Activated naive CD8-positive, alpha-beta T cell treated with anti-CD3 and anti-CD28 coated beads, Interleukin-2, amount 10 ng/mL, durations not matched to agents 7 days and 5 days (primary cell): ENCODE results near the gene CD2AP. TPM values are rescaled to one million over a fixed set of nuclear protein-coding genes. Genes with fewer than 3 reads are reported as not detected.

Experiments
- ATAC-seq: fragments of 150-1000 bp; cut with Tn5 transposase; one replicate; pipeline ENCODE4 v1.10.0; 2021; ENCODE audit warnings: low read depth, moderate library complexity
- POLR2A ChIA-PET: fragments of 350-600 bp; sonication (Branson Sonifier 250); formaldehyde crosslinking; loops from one replicate; lab custom pipeline; 2021; ENCODE audit warnings: antibody characterized with exemption; lab: Charles Lee
- DNase-seq: peaks from one replicate; pipeline ENCODE4 v3.0.0; 2021
- H3K27ac Mint-ChIP-seq: one replicate; pipeline ENCODE4 v1.8.0; 2022; ENCODE audit warnings: mild to moderate bottlenecking, mixed read lengths
- H3K27me3 Mint-ChIP-seq: one replicate; pipeline ENCODE4 v1.8.0; 2022; ENCODE audit warnings: mild to moderate bottlenecking, moderate library complexity, mixed read lengths
- H3K36me3 Mint-ChIP-seq: one replicate; pipeline ENCODE4 v1.8.0; 2021; ENCODE audit warnings: mild to moderate bottlenecking, mixed read lengths
- H3K4me1 Mint-ChIP-seq: one replicate; pipeline ENCODE4 v1.8.0; 2021; ENCODE audit warnings: mixed read lengths
- H3K4me3 Mint-ChIP-seq: one replicate; pipeline ENCODE4 v1.8.0; 2022; ENCODE audit warnings: mild to moderate bottlenecking, moderate library complexity, mixed read lengths
- H3K9me3 Mint-ChIP-seq: one replicate; pipeline ENCODE4 v1.8.0; 2021; ENCODE audit warnings: mixed read lengths
- total RNA-seq, 2 experiments: library from RNA; stranded (reverse); gene quantifications; one replicate each; pipeline ENCODE4 v1.2.3, GENCODE V29; 2021

The CD2AP gene
- total RNA-seq, 2 experiments from 2014 or later: 38.9 to 45.4 TPM

DNA sequence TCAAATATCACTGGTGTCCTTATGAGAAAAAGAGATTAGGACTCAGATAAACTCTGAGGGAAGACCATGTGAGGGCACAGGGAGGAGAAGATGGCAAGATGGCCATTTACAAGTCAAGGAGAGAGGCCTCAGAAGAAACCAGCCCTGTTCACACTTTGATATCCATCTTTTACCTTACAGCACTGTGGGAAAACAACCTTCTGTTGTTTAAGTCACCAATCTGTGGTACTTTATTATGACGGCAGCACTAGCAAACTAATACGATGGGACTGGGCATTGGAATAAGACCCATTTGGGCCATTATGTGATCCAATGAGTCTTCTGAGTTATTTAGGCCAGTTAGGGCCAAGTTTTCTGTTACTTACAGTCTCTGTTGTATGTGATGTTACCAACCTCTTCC lies 26.4 kb upstream of the CD2AP start:
- no peak overlapping the region for H3K27ac Mint-ChIP-seq
- ATAC-seq (no peak), DNase-seq (no peak)
- peaks cover 10% of the 10 kb centered on the region for H3K4me1 Mint-ChIP-seq
- H3K4me3 Mint-ChIP-seq: no peak overlapping the region
- peaks cover 2% of the 10 kb centered on the region for H3K9me3 Mint-ChIP-seq
- no peaks in the 10 kb centered on the region for H3K36me3 Mint-ChIP-seq
- POLR2A ChIA-PET: no interaction called here
- H3K27me3 Mint-ChIP-seq: no peaks in the 10 kb centered on the region

DNA sequence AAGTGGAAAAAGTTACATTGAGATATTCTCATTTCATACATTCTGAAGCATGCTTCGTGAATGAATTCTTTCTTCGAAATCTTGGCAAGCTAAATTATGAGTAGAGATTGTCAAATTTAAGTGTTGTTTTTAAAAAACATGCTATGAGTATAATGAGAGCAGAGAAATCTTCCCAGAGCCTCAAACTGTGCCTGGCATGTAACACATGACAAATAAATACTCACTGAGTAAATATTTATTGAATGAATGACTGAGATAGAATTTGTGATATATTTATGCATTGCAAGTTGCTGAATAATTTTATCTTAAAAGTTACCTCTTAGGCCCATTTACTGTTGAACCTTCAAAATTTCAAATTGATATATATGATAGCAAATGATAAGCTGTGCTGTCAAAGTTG lies 24.7 kb upstream of the CD2AP start:
- Mint-ChIP-seq H3K4me3 (no peak overlapping the region), H3K4me1 (no peaks in the 10 kb centered on the region), H3K9me3 (no peaks in the 10 kb centered on the region), H3K27ac (no peak overlapping the region), H3K36me3 (no peaks in the 10 kb centered on the region), H3K27me3 (no peaks in the 10 kb centered on the region)
- no peak for ATAC-seq
- POLR2A ChIA-PET: interaction anchor here (1.1 kb wide), 1 partner anchor 25 kb away, joined by 5 read pairs; the partner anchor contains the start of gene CD2AP
- DNase-seq: no peak

DNA sequence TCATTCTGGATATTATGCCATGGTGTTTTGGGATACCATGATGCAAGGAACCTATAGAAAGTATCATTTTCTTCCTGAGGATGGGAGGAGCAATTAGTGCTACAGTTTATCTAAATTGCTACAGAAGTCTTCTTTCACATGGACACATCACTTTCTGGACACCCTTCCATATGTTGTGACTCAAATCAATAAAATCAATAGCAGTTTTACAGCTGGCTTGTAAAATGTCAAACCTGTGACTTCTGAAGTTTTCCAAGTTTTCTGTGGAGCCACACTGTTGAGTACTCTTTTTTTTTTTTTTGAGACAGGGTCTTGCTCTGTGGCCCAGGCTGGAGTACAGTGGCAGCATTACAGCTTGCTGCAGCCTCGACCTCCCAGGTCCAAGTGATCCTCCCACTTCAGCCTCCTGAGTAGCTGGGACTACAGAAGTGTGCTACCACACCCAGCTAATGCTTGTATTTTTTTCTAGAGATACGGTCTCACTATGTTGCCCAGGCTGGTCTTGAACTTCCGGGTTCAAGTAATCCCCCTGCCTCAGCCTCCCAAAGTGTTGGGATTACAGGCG lies 24.1 kb upstream of the CD2AP start:
- no peak overlapping the region for H3K4me3 Mint-ChIP-seq
- no peak overlapping the region for H3K27ac Mint-ChIP-seq
- H3K4me1 Mint-ChIP-seq: no peaks in the 10 kb centered on the region
- POLR2A ChIA-PET: interaction anchor here (1.1 kb wide), 1 partner anchor 24 kb away, joined by 5 read pairs; the partner anchor contains the start of gene CD2AP
- no peaks in the 10 kb centered on the region for H3K9me3 Mint-ChIP-seq
- no peak for DNase-seq
- no peaks in the 10 kb centered on the region for H3K36me3 Mint-ChIP-seq
- H3K27me3 Mint-ChIP-seq: no peaks in the 10 kb centered on the region
- ATAC-seq: no peak

DNA sequence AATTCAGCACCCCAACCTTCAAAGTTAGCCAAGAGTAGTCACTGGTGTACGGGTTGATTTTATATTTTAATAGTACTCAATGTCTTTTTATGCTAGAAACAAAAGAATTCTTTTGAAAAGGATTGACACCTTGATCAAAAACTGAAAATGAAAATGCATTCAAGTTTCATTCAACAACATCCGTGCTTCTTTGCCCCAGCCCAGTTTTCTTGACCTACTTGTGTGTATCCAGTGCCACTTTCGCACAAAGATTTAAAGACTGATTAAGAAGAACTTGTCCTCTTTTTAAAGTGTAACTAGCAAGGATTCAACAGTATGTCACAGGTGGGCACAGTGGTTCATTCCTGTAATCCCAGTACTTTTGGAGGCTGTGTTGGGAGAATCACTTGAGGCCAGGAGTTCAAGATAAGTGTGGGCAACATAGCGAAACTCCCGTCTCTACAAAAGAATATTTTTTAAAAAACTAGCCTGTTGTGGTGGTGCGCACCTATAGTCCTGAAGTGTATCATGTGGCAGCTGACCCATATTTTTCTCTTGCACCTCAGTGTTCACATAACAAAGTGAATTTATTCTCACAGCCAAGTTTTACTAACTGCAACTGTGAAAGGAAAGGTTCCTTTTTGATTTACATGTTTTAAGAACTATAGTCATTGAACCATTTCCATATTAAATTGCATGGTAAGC lies 22.7 kb upstream of the CD2AP start:
- H3K27ac Mint-ChIP-seq: no peak overlapping the region
- DNase-seq (no peak), ATAC-seq (no peak)
- H3K27me3 Mint-ChIP-seq: peaks cover 7% of the 10 kb centered on the region
- POLR2A ChIA-PET: no interaction called here
- no peaks in the 10 kb centered on the region for H3K36me3 Mint-ChIP-seq
- no peaks in the 10 kb centered on the region for H3K4me1 Mint-ChIP-seq
- no peak overlapping the region for H3K4me3 Mint-ChIP-seq
- no peaks in the 10 kb centered on the region for H3K9me3 Mint-ChIP-seq

DNA sequence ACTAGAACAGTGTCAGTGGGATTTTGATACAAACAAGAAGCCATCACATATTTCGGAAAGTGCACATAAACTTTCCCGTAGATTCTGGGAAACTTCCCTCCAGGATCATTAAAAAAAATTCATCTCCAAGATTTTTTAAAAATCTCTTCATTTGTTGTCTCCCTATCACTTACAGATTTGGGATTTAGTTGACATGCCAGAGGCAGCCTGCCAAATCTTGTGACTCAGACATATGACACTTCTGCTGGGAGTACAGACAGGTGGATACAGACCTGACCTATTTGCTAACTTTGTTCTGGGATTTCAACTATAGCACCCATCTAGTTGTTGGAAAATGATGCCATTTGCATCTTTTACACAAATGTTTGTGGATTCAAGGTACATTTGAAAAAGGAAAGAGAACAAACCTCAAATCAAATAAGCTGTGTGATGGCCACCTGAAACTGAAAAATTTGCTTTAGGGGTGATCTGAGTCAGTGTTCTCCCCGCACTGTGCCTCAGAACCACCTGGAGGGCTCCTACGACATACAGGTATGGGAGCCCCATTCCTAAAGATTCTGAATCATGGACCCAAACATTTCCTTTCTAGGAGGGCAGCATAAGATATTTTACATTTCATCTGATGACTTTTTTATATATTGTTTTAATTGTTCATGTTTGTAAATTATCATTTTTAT lies 21.9 kb upstream of the CD2AP start:
- no peaks in the 10 kb centered on the region for H3K36me3 Mint-ChIP-seq
- H3K4me1 Mint-ChIP-seq: no peaks in the 10 kb centered on the region
- peaks cover 7% of the 10 kb centered on the region for H3K27me3 Mint-ChIP-seq
- DNase-seq (no peak), ATAC-seq (no peak)
- H3K4me3 Mint-ChIP-seq: no peak overlapping the region
- POLR2A ChIA-PET: no interaction called here
- H3K27ac Mint-ChIP-seq: no peak overlapping the region
- H3K9me3 Mint-ChIP-seq: no peaks in the 10 kb centered on the region

DNA sequence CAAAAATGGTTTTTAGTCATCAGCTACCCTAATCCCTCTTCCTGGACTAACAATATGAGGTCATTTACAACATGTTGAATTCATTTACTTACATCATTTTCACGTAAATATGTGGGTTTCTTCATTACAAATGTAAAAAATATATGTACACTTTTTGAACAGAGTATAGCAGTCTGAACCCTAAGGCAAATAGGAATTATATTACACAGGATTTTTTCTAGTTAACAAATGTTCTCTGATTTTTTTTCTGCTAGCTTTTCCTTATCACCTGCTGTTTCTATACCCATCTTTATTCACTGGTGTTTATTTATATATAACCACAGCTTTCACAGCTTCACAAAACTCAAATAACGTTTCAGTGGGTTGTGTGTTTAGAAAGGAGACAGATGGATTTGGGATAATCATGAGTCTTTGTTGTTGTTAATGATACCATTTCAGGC lies 21.0 kb upstream of the CD2AP start:
- Mint-ChIP-seq H3K27ac (no peak overlapping the region), H3K36me3 (no peaks in the 10 kb centered on the region), H3K9me3 (no peaks in the 10 kb centered on the region), H3K4me1 (no peaks in the 10 kb centered on the region), H3K27me3 (peaks cover 10% of the 10 kb centered on the region), H3K4me3 (no peak overlapping the region)
- POLR2A ChIA-PET: no interaction called here
- DNase-seq: no peak
- no peak for ATAC-seq

DNA sequence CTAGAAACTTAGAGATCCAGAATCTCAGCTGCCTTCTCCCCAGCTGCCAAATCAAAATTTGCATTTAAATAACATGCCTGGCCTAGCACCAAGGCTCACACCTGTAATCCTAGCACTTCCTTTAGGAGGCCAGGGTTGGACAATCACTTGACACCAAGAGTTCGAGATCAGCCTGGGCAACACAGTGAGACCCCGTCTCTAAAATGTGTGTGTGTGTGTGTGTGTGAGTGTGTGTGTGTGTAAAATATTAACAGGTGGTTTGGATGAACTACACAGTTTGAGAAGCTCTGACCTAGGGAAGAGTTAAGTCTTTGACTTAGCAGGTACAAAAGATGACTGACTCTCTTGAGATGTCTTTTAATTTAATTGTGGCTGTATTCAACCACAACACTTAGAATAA lies 20.2 kb upstream of the CD2AP start:
- no peaks in the 10 kb centered on the region for H3K4me1 Mint-ChIP-seq
- peaks cover 12% of the 10 kb centered on the region for H3K27me3 Mint-ChIP-seq
- DNase-seq (no peak), ATAC-seq (no peak)
- no peaks in the 10 kb centered on the region for H3K9me3 Mint-ChIP-seq
- no peak overlapping the region for H3K27ac Mint-ChIP-seq
- no peaks in the 10 kb centered on the region for H3K36me3 Mint-ChIP-seq
- no peak overlapping the region for H3K4me3 Mint-ChIP-seq
- POLR2A ChIA-PET: no interaction called here

DNA sequence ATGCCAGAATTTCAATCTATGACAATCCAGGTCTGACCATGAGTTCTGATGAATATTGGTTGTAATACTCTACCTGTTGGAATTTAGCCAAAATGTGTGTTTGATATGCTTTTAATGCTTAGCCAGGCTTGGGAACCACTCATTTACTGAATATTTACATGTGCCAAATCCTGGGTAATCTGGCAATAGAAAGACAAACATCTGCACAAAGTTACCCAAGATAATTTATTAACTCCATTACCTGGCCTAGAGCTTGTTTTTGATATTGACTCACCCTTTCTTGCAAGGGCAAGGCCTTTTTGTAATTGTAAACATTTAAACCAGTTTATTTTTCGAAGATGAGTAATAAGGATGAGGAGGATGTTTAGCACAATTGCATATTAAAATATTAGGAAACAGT lies 13.5 kb upstream of the CD2AP start:
- H3K36me3 Mint-ChIP-seq: peaks cover 4% of the 10 kb centered on the region
- H3K4me3 Mint-ChIP-seq: no peak overlapping the region
- no peaks in the 10 kb centered on the region for H3K4me1 Mint-ChIP-seq
- peaks cover 31% of the 10 kb centered on the region for H3K27me3 Mint-ChIP-seq
- H3K9me3 Mint-ChIP-seq: peaks cover 1% of the 10 kb centered on the region
- no peak overlapping the region for H3K27ac Mint-ChIP-seq
- DNase-seq (no peak), ATAC-seq (no peak)
- POLR2A ChIA-PET: no interaction called here

DNA sequence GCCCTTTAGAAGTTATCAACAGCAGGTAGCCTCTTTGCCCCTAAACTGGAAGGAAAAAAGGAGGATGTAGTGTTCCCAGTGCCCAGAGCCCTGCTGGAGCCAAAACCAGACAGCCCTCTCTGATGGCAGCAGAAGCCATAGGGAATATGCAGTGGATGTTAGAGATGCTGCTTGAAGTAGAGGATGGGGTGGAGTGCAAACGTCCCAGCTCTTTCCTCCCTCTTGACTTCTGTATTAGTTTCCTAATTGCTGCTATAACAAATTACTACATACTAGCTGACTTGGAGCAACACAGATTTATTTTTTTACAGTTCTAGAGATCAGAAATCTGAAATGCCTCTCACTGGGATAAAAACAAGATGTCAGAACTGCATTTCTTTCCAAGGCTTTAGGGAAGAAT lies 12.5 kb upstream of the CD2AP start:
- no peak for ATAC-seq
- Mint-ChIP-seq H3K9me3 (peaks cover 4% of the 10 kb centered on the region), H3K4me1 (no peaks in the 10 kb centered on the region), H3K4me3 (no peak overlapping the region), H3K36me3 (peaks cover 4% of the 10 kb centered on the region), H3K27me3 (peaks cover 34% of the 10 kb centered on the region), H3K27ac (no peak overlapping the region)
- POLR2A ChIA-PET: no interaction called here
- no peak for DNase-seq

DNA sequence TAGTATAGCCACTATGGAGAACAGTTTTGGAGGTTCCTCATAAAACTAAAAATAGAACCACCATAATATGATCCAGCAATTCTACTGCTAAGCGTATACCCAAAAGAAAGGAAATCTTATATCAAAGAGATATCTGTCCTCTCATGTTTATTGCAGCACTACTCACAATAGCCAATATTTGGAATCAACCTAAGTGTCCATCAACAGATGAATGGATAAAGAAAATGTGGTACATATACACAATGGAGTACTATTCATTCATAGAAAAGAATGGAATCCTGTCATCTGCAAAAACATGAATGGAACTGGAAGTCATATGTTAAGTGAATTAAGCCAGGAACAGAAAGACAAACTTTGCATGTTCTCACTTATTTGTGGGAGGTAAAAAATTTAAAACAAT lies 5.7 kb upstream of the CD2AP start:
- POLR2A ChIA-PET: no interaction called here
- Mint-ChIP-seq H3K4me1 (peaks cover 14% of the 10 kb centered on the region), H3K27me3 (peaks cover 24% of the 10 kb centered on the region), H3K9me3 (peaks cover 6% of the 10 kb centered on the region), H3K36me3 (peaks cover 3% of the 10 kb centered on the region), H3K27ac (no peak overlapping the region), H3K4me3 (no peak overlapping the region)
- no peak for ATAC-seq
- no peak for DNase-seq

DNA sequence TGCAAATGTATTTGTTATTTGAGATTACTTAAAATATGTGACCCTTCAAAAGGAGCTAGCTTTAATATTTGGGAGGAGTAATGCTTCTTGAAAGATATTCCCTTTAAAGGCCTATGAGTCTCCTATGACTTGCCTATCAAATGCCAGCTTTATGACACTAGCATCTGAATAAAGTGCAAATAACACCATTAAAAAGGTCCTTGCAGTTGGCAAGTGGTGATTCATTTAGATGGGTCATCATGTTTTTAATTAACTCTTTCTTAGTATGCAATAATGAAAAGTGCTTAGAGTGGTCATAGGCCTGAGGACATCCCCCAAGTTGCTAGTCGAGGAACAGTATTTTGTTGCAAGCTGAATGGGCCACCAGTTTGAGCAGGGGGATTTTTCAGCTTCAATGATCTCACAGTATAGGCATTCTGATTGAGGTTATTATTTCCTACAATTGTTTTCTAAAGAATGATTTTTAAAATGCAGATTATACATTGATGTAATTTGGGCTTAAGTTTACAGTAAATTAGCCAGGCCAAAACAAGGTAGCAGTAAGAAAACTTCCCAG lies 3.7 kb upstream of the CD2AP start:
- POLR2A ChIA-PET: no interaction called here
- ATAC-seq (no peak), DNase-seq (no peak)
- Mint-ChIP-seq H3K4me1 (peaks cover 14% of the 10 kb centered on the region), H3K27ac (no peak overlapping the region), H3K9me3 (peaks cover 5% of the 10 kb centered on the region), H3K4me3 (no peak overlapping the region), H3K27me3 (peaks cover 15% of the 10 kb centered on the region), H3K36me3 (peaks cover 2% of the 10 kb centered on the region)

DNA sequence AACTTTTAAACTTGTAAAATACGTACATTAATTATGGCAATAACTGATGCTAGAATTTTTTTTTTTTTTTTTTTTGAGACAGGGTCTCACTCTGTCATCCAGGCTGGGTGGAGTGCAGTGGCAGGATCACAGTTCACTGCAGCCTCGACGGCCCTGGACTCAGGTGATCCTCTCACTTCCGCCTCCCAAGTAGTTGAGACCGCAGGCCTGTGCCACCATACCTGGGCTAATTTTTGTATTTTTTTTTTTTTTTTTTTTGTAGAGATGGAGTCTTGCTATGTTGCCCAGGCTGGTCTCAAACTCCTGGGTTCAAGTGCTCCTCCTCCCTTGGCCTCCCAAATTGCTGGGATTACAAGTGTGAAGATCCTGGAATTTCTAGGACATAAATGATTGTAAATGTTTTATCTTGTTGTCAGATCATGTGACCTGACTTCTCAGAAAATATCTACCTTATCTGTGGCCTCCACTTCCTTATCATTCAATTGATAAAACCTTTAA lies 2.2 kb upstream of the CD2AP start:
- Mint-ChIP-seq H3K36me3 (peaks cover 5% of the 10 kb centered on the region), H3K9me3 (peaks cover 1% of the 10 kb centered on the region), H3K4me1 (peaks cover 22% of the 10 kb centered on the region), H3K4me3 (no peak overlapping the region), H3K27ac (no peak overlapping the region), H3K27me3 (peaks cover 6% of the 10 kb centered on the region)
- POLR2A ChIA-PET: interaction anchor here (4.4 kb wide), 1 partner anchor 60 kb away, joined by 101 read pairs; no protein-coding TSS in a partner anchor
- no peak for ATAC-seq
- DNase-seq: no peak

DNA sequence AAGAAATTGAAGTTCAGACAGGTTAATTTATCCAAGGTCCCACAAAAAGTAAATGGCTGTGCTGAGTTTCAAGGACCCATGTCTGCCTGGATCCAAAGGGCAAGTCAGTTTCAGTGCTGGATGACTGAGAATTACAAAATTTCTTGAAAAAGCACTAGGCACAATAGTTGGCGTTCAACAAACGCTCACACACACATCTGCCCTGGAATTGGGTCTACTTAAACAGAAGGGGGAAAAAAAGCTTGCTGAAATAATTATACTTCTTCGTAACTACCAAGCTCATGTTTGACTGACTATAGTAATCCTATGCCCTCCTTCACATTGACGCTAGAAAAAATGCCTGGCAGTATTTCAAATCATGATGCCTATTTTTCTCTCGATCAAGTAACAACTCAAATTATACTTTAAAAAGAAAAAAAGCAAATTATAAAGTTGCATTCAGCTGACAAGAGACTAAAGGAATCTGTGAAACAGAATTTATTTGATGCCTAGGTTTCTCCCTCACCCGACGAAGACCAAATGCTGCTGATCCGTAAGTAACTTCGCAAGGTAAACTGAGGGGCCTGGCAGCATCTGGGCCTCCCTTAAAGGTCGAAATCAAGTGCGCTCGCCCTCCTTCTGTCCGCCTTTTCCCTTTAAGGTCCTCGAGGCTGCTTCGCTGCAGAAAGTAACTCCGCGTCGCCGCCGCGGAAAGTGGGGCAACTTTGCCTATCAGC lies 650 bp upstream of the CD2AP start:
- Mint-ChIP-seq H3K36me3 (peaks cover 9% of the 10 kb centered on the region), H3K9me3 (no peaks in the 10 kb centered on the region), H3K4me1 (peaks cover 30% of the 10 kb centered on the region), H3K4me3 (peak overlapping the region; percentile 100), H3K27me3 (peaks cover 3% of the 10 kb centered on the region), H3K27ac (peak overlapping the region; percentile 99)
- DNase-seq (no peak), ATAC-seq (no peak)
- POLR2A ChIA-PET: interaction anchor here (0.8 to 4.4 kb wide), 21 partner anchors 10 to 234 kb away, joined by 3 to 101 read pairs (median 5); no protein-coding TSS in a partner anchor
